Caco-2 (cell line): ENCODE data around the gene AKNA. TPM values are rescaled to one million over a fixed set of nuclear protein-coding genes. Genes with fewer than 3 reads are reported as not detected.

Experiments used
- BruUV-seq: library from RNA; stranded (reverse); fragments of 400-500 nt; replicated peaks from 2 replicates; lab custom pipeline; 2021; lab: Mats Ljungman, UMichigan
- CTCF ChIA-PET: fragments of 300-600 bp; sonication (Branson Sonifier 250); formaldehyde crosslinking; loops from one replicate; lab custom pipeline; 2022; ENCODE audit warnings: antibody characterized with exemption; lab: Charles Lee
- POLR2A ChIA-PET: fragments of 300-600 bp; sonication (Branson Sonifier 250); formaldehyde crosslinking; loops from one replicate; lab custom pipeline; 2022; ENCODE audit warnings: antibody characterized with exemption; lab: Charles Lee
- DNase-seq, 2 experiments: peaks; one replicate each; pipeline versions ENCODE4 v3.0.0 to v3.0.0-alpha.2; 2020 to 2022
- H3K27me3 ChIP-seq: replicated peaks from 2 replicates; pipeline ENCODE4 v1.6.0; 2011; ENCODE audit warnings: low read length; ENCODE audit not compliant: control insufficient read depth, insufficient read depth
- H3K36me3 ChIP-seq: 2 replicates; pipeline ENCODE4 v1.5.1; 2011; ENCODE audit warnings: low read length; ENCODE audit not compliant: control insufficient read depth, insufficient read depth
- H3K4me1 ChIP-seq: fragments of 250-450 bp; sonication (Bioruptor Pico); 2 replicates; pipeline ENCODE4 v1.5.1; 2020; ENCODE audit warnings: mild to moderate bottlenecking
- H3K4me3 ChIP-seq: 2 replicates; pipeline ENCODE4 v1.5.1; 2011; ENCODE audit warnings: low read depth, mild to moderate bottlenecking, control low read depth, low read length
- H3K9me3 ChIP-seq: fragments of 250-450 bp; sonication (Bioruptor Pico); 2 replicates; pipeline ENCODE4 v1.5.1; 2020; ENCODE audit warnings: mild to moderate bottlenecking, moderate library complexity
- H3K27ac Mint-ChIP-seq: one replicate; pipeline ENCODE4 v1.8.0; 2022; ENCODE audit warnings: mixed read lengths; ENCODE audit not compliant: unreplicated experiment
- H3K27me3 Mint-ChIP-seq: one replicate; pipeline ENCODE4 v1.8.0; 2022; ENCODE audit warnings: mixed read lengths; ENCODE audit not compliant: insufficient read depth, unreplicated experiment
- H3K36me3 Mint-ChIP-seq: one replicate; pipeline ENCODE4 v1.8.0; 2022; ENCODE audit warnings: mild to moderate bottlenecking, mixed read lengths; ENCODE audit not compliant: insufficient read depth, unreplicated experiment
- H3K4me1 Mint-ChIP-seq: one replicate; pipeline ENCODE4 v1.8.0; 2022; ENCODE audit warnings: low read depth, mixed read lengths; ENCODE audit not compliant: unreplicated experiment
- H3K4me3 Mint-ChIP-seq: one replicate; pipeline ENCODE4 v1.8.0; 2022; ENCODE audit warnings: mild to moderate bottlenecking, moderate library complexity, mixed read lengths; ENCODE audit not compliant: unreplicated experiment
- H3K9me3 Mint-ChIP-seq: one replicate; pipeline ENCODE4 v1.8.0; 2022; ENCODE audit warnings: mixed read lengths; ENCODE audit not compliant: unreplicated experiment
- intact Hi-C: fragments of 100-400 bp; cut with micrococcal nuclease; formaldehyde crosslinking; loops from one replicate; pipeline ENCODE4 v1.10.0; 2022; ENCODE audit not compliant: unreplicated experiment
- total RNA-seq: library from RNA; stranded (reverse); gene quantifications from 2 replicates; pipeline ENCODE4 v1.2.3, GENCODE V29; 2022
- TF ChIP-seq, protein P1 (sequence below), 2 experiments: fragments of 200-600 bp in 1 of 2; IDR thresholded peaks; 1 replicate in 1 of 2; 2 replicates in 1 of 2; pipeline versions ENCODE4 v1.5.1 to v1.8.0; 2011 to 2022; ENCODE audit warnings: antibody characterized with exemption in 1 of 2, control low read depth in 1 of 2, inconsistent platforms in 1 of 2, low read depth in 1 of 2, low read length in 1 of 2, mild to moderate bottlenecking in 1 of 2, moderate library complexity in 1 of 2; ENCODE audit not compliant: insufficient read depth in 1 of 2, severe bottlenecking in 1 of 2, unreplicated experiment in 1 of 2

AKNA gene
- total RNA-seq, 1 experiment from 2014 or later = 57.8 TPM

DNA sequence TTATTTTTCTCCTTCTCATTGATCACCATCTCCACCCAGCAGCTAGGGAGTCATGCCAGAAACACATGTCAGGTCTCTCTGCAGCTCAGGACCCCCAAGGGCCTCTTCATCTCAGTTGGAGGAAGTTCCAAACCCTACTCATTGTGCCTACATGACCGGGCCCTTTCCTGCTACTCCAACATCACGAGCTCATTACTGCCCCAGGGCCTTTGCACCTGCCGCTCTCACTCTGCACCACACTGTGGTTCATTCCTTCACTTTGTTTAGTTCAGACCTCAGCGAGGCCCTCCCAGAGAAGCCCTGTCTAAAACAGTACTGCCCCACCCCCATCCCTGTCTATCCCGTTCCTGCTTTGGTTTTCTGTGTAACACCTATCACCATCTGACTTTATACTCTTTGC is 22.1 kb upstream of the AKNA start:
- Histone ChIP-seq H3K4me3 (no peak overlapping the region), H3K9me3 (no peaks in the 10 kb centered on the region), H3K36me3 (no peaks in the 10 kb centered on the region), H3K4me1 (no peaks in the 10 kb centered on the region), H3K27me3 (no peaks in the 10 kb centered on the region)
- no peaks in the 10 kb centered on the region for H3K27me3 Mint-ChIP-seq
- H3K36me3 Mint-ChIP-seq = no peaks in the 10 kb centered on the region
- intact Hi-C loops = no loop called here
- no peaks in the 10 kb centered on the region for H3K4me1 Mint-ChIP-seq
- POLR2A ChIA-PET = no interaction called here
- H3K4me3 Mint-ChIP-seq = no peak overlapping the region
- CTCF ChIA-PET = no interaction called here
- no peak for DNase-seq
- TF ChIP-seq, protein P1, sequence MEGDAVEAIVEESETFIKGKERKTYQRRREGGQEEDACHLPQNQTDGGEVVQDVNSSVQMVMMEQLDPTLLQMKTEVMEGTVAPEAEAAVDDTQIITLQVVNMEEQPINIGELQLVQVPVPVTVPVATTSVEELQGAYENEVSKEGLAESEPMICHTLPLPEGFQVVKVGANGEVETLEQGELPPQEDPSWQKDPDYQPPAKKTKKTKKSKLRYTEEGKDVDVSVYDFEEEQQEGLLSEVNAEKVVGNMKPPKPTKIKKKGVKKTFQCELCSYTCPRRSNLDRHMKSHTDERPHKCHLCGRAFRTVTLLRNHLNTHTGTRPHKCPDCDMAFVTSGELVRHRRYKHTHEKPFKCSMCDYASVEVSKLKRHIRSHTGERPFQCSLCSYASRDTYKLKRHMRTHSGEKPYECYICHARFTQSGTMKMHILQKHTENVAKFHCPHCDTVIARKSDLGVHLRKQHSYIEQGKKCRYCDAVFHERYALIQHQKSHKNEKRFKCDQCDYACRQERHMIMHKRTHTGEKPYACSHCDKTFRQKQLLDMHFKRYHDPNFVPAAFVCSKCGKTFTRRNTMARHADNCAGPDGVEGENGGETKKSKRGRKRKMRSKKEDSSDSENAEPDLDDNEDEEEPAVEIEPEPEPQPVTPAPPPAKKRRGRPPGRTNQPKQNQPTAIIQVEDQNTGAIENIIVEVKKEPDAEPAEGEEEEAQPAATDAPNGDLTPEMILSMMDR (IDR thresholded peaks at IDR 0.05; ENCODE audit: insufficient read depth in 1 of 2, low read depth in 1 of 2, low read length in 1 of 2, severe bottlenecking in 1 of 2, unreplicated experiment in 1 of 2) = no peak
- no TSS peak for BruUV-seq
- H3K27ac Mint-ChIP-seq = no peak overlapping the region
- no peaks in the 10 kb centered on the region for H3K9me3 Mint-ChIP-seq

DNA sequence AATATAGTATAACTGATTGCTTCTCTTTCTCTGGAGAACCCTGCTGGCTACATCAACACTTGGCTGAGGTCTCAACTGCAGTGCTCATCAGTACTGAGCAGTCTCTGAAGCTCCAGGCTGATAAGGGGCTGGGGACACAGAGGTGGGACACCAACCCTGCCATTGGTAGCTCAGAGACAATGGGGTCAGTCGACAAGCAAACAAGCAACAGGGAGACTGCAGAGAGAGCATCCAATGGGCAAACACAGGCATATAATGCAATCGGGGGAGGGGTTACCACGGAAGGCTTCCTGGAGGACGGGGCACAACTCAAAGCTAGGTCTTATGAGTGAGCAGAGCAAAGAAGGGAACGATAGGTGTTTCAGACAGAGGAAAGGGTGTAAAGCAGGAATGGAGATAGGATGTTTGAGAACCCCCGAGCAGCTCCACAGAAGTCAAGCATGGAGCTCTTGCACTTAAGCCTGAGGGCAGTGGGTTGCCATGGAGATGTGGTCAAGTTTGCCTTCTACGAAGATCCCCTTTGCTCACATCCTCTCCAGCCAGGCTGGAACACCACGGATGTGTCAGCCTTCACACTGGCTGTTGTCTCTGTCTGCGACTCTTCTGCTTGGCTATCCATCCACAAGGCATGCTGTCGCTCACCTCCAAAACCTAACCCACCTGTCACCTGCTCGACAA is 21.5 kb upstream of the AKNA start:
- intact Hi-C loops = no loop called here
- BruUV-seq = no TSS peak
- no peak for DNase-seq
- no peaks in the 10 kb centered on the region for H3K27me3 Mint-ChIP-seq
- Histone ChIP-seq H3K9me3 (no peaks in the 10 kb centered on the region), H3K27me3 (no peaks in the 10 kb centered on the region), H3K4me3 (no peak overlapping the region), H3K4me1 (no peaks in the 10 kb centered on the region), H3K36me3 (no peaks in the 10 kb centered on the region)
- no peak overlapping the region for H3K27ac Mint-ChIP-seq
- POLR2A ChIA-PET = no interaction called here
- H3K4me3 Mint-ChIP-seq = no peak overlapping the region
- CTCF ChIA-PET = interaction anchor here (1.2 kb wide), 1 partner anchor 98 kb away, joined by 3 read pairs; no protein-coding TSS in a partner anchor
- H3K4me1 Mint-ChIP-seq = no peaks in the 10 kb centered on the region
- H3K9me3 Mint-ChIP-seq = no peaks in the 10 kb centered on the region
- TF ChIP-seq, protein P1 (IDR thresholded peaks at IDR 0.05; ENCODE audit: insufficient read depth in 1 of 2, low read depth in 1 of 2, low read length in 1 of 2, severe bottlenecking in 1 of 2, unreplicated experiment in 1 of 2) = no peak
- no peaks in the 10 kb centered on the region for H3K36me3 Mint-ChIP-seq

DNA sequence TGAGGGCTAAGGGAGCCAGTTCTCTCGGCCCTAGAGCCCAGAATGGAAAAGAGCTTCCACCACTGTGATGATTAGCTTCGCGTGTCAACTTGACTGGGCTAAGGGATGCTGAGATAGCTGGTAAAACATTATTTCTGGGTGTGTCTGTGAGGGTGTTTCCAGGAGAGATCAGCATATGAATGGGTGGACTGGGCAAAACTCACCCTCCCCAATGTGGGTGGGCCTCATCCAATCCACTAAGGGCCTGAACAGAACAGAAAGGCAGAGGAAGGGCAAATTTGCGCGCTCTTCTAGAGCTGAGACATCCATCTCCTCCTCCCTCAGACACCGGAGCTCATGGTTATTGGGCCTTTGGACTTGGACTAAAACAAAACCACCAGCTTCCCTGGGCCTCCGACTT is 20.9 kb upstream of the AKNA start:
- TF ChIP-seq, protein P1 (IDR thresholded peaks at IDR 0.05; ENCODE audit: insufficient read depth in 1 of 2, low read depth in 1 of 2, low read length in 1 of 2, severe bottlenecking in 1 of 2, unreplicated experiment in 1 of 2) = no peak
- ChIA-PET POLR2A (no interaction called here), CTCF (interaction anchor here (1.2 kb wide), 1 partner anchor 99 kb away, joined by 3 read pairs; no protein-coding TSS in a partner anchor)

More for the DNA sequence above, 20.9 kb upstream of the AKNA start:
- Mint-ChIP-seq H3K36me3 (no peaks in the 10 kb centered on the region), H3K27me3 (no peaks in the 10 kb centered on the region), H3K27ac (no peak overlapping the region), H3K4me1 (no peaks in the 10 kb centered on the region), H3K9me3 (no peaks in the 10 kb centered on the region), H3K4me3 (no peak overlapping the region)
- Histone ChIP-seq H3K4me3 (no peak overlapping the region), H3K27me3 (no peaks in the 10 kb centered on the region), H3K4me1 (no peaks in the 10 kb centered on the region), H3K9me3 (no peaks in the 10 kb centered on the region), H3K36me3 (no peaks in the 10 kb centered on the region)
- intact Hi-C loops = no loop called here
- no TSS peak for BruUV-seq
- no peak for DNase-seq
